ENCODE results near the gene TOP2B.

DNA sequence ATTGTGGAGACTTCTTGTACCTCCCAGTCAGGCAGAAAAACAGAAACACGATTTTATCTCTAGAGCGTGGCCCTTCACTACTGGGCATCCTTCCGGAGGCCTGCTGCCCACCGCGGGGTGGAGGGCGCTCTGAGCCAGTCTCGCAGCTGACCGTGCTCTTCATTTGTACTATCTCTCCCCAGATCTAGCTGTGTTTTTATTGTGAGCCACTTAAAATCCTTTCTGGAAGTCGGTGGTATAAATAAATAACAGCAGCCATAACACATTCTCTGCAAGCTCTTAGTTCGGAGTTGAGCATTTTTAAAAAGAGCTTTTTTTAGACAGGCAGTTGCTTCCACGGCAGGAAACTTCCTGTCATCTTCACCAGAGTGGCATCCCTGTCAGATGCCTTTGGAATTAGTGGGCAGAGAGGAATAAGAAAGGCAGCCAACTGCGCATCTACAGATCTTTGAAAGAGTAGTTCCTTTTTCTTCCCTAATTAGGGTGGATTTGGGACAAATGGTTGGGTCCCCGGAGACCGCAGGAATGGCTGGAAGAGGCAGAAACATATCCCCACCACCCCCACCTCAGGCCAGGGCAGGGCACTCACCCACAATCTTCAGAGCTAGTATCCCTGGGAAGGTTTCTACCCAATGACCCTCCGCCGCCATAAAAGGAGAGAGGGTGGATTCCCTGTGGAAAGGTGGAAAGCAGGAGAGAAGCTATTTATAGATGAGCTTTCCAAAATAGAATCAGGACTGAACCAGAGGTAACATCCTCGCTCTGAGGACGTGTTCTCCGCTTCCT, 91.1 kb downstream of the TOP2B start:
- TF ChIP-seq, protein P1, sequence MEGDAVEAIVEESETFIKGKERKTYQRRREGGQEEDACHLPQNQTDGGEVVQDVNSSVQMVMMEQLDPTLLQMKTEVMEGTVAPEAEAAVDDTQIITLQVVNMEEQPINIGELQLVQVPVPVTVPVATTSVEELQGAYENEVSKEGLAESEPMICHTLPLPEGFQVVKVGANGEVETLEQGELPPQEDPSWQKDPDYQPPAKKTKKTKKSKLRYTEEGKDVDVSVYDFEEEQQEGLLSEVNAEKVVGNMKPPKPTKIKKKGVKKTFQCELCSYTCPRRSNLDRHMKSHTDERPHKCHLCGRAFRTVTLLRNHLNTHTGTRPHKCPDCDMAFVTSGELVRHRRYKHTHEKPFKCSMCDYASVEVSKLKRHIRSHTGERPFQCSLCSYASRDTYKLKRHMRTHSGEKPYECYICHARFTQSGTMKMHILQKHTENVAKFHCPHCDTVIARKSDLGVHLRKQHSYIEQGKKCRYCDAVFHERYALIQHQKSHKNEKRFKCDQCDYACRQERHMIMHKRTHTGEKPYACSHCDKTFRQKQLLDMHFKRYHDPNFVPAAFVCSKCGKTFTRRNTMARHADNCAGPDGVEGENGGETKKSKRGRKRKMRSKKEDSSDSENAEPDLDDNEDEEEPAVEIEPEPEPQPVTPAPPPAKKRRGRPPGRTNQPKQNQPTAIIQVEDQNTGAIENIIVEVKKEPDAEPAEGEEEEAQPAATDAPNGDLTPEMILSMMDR (IDR thresholded peaks at IDR 0.05) = no peak
- TF ChIP-seq REST (IDR thresholded peaks at IDR 0.05; ENCODE audit: insufficient read depth in 1 of 2, low read depth in 2 of 2, low read length in 1 of 2) = no peak

Data from Panc1 (cell line).